CD4-positive, alpha-beta T cell (primary cell): Measurements from ENCODE around the gene NELL2. TPM values are rescaled to one million over a fixed set of nuclear protein-coding genes. Genes with fewer than 3 reads are reported as not detected.

Experiments
- ATAC-seq: fragments of 200-7000 bp; cut with Tn5 transposase; one replicate; pipeline ENCODE4 v1.10.0; 2022; ENCODE audit warnings: mild to moderate bottlenecking; ENCODE audit not compliant: poor library complexity
- CTCF ChIA-PET: fragments of 350-600 bp; sonication (Branson Sonifier 250); formaldehyde crosslinking; loops from one replicate; lab custom pipeline; 2021; ENCODE audit warnings: antibody characterized with exemption, inconsistent platforms; lab: Charles Lee
- POLR2A ChIA-PET: fragments of 350-600 bp; sonication (Branson Sonifier 250); formaldehyde crosslinking; loops from one replicate; lab custom pipeline; 2021; ENCODE audit warnings: antibody characterized with exemption, inconsistent platforms; lab: Charles Lee
- DNase-seq, 14 experiments: peaks; one replicate each; pipeline ENCODE4 v3.0.0-alpha.2; 2013 to 2020; ENCODE audit warnings: mixed read lengths in 2 of 14
- H3K27ac ChIP-seq, 2 donors: one replicate each; pipeline versions ENCODE4 v1.5.1 to v1.7.0; 2013; ENCODE audit warnings: low read length in 2 of 2, low read depth in 1 of 2, mild to moderate bottlenecking in 1 of 2
- H3K27me3 ChIP-seq, 2 experiments: 1 replicate in 1 of 2; 2 replicates in 1 of 2; pipeline versions ENCODE4 v1.6.1 to v1.7.0; 2013; ENCODE audit warnings: low read length in 2 of 2, control low read depth in 1 of 2, mild to moderate bottlenecking in 1 of 2, moderate library complexity in 1 of 2; ENCODE audit not compliant: insufficient read depth in 2 of 2, control insufficient read depth in 1 of 2
- H3K36me3 ChIP-seq: one replicate; pipeline ENCODE4 v1.6.1; 2013; ENCODE audit warnings: low read length, control low read depth; ENCODE audit not compliant: insufficient read depth
- H3K4me1 ChIP-seq: one replicate; pipeline ENCODE4 v1.6.1; 2013; ENCODE audit warnings: low read length, control low read depth; ENCODE audit not compliant: insufficient read depth
- H3K4me3 ChIP-seq: one replicate; pipeline ENCODE4 v1.5.1; 2013; ENCODE audit warnings: mild to moderate bottlenecking, low read length, moderate library complexity
- H3K9me3 ChIP-seq, 2 experiments: 1 replicate in 1 of 2; 2 replicates in 1 of 2; pipeline versions ENCODE4 v1.6.1 to v1.7.0; 2013; ENCODE audit warnings: low read length in 2 of 2, mild to moderate bottlenecking in 2 of 2, control low read depth in 1 of 2, moderate library complexity in 1 of 2; ENCODE audit not compliant: control insufficient read depth in 1 of 2, insufficient read depth in 1 of 2
- H3K27ac Mint-ChIP-seq: one replicate; pipeline ENCODE4 v1.8.0; 2020; ENCODE audit warnings: mixed read lengths
- H3K27me3 Mint-ChIP-seq: one replicate; pipeline ENCODE4 v1.8.0; 2021; ENCODE audit warnings: mixed read lengths
- H3K36me3 Mint-ChIP-seq: one replicate; pipeline ENCODE4 v1.8.0; 2021; ENCODE audit warnings: low read depth, mixed read lengths
- H3K4me1 Mint-ChIP-seq: one replicate; pipeline ENCODE4 v1.8.0; 2021; ENCODE audit warnings: low read depth, mixed read lengths
- H3K4me3 Mint-ChIP-seq: one replicate; pipeline ENCODE4 v1.8.0; 2020; ENCODE audit warnings: mild to moderate bottlenecking, mixed read lengths
- H3K9me3 Mint-ChIP-seq: one replicate; pipeline ENCODE4 v1.8.0; 2020; ENCODE audit warnings: mixed read lengths
- CTCF ChIP-seq: fragments of 200-600 bp; IDR thresholded peaks from one replicate; pipeline ENCODE4 v1.8.0; 2022; ENCODE audit warnings: antibody characterized with exemption, mild to moderate bottlenecking
- intact Hi-C, 2 experiments: fragments of 100-400 bp; cut with DNase I in 1 of 2; cut with micrococcal nuclease in 1 of 2; formaldehyde crosslinking; loops; one replicate each; pipeline versions ENCODE4 v1.15.1 to v1.9.0; 2023 to 2025; cut with DNase I, micrococcal nuclease
- total RNA-seq, 174 experiments: library from RNA in 2 of 174; stranded (reverse) in 2 of 174; gene quantifications; one replicate each; pipeline ENCODE4 v1.2.3 and lab custom pipeline; 2021 to 2026

Gene NELL2
- total RNA-seq, 2 experiments from 2014 or later = 142 to 147 TPM

GRCh38 chr12:44708218-44708617, 167.9 kb downstream of the NELL2 start:
- Histone ChIP-seq H3K9me3 (no peaks in the 10 kb centered on the region), H3K27ac (no peak overlapping the region), H3K4me3 (no peak overlapping the region), H3K36me3 (peaks cover 8% of the 10 kb centered on the region), H3K27me3 (no peaks in the 10 kb centered on the region), H3K4me1 (no peaks in the 10 kb centered on the region)
- intact Hi-C loops = no loop called here
- peaks cover 69% of the 10 kb centered on the region for H3K36me3 Mint-ChIP-seq
- ChIA-PET POLR2A (no interaction called here), CTCF (no interaction called here)
- no peak for ATAC-seq
- no peak overlapping the region for H3K4me3 Mint-ChIP-seq
- no peaks in the 10 kb centered on the region for H3K9me3 Mint-ChIP-seq
- TF ChIP-seq CTCF = no peak
- H3K27ac Mint-ChIP-seq = no peak overlapping the region
- DNase-seq = no peak
- no peaks in the 10 kb centered on the region for H3K27me3 Mint-ChIP-seq
- no peaks in the 10 kb centered on the region for H3K4me1 Mint-ChIP-seq

DNA sequence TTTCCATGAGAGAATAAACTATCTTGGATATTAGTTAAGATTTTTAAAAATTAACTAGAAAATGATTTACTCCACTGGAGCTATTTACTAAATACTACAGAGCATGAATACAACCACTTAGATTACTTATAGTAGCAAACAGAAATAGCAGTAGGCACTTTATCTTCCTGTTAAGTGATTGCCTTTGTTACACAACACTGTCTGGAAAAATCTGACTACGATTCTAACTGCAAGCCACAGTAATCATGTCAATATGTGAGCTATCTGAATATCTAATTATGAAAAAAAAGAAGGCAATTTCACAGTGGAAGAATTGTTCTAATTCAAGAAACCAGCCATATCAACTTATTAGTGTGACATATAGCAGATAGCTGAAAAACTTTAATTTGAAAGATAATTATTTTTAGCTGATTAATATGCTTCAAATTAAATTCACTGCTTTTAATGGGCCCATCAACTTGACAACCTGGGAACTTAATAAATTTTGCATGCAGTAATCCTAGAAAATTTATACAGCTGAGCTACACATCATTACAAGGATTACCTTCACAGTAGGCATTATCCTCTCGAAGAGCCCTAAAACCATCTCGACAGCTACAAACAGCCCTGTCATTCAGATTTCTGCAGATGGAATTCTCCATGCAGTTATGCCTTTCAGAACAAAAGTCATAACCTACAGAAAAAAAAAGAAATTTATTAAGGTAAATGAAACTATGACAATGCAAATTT, 172.8 kb downstream of the NELL2 start:
- H3K36me3 ChIP-seq = no peaks in the 10 kb centered on the region
- ATAC-seq (no peak), DNase-seq (no peak)
- no peaks in the 10 kb centered on the region for H3K27me3 ChIP-seq
- H3K9me3 Mint-ChIP-seq = no peaks in the 10 kb centered on the region
- H3K4me3 Mint-ChIP-seq = no peak overlapping the region
- peaks cover 67% of the 10 kb centered on the region for H3K36me3 Mint-ChIP-seq
- H3K27me3 Mint-ChIP-seq = no peaks in the 10 kb centered on the region
- intact Hi-C loops = no loop called here
- no peaks in the 10 kb centered on the region for H3K4me1 ChIP-seq
- H3K9me3 ChIP-seq = no peaks in the 10 kb centered on the region
- no peaks in the 10 kb centered on the region for H3K4me1 Mint-ChIP-seq
- POLR2A ChIA-PET = no interaction called here
- TF ChIP-seq CTCF = no peak
- no peak overlapping the region for H3K27ac ChIP-seq
- CTCF ChIA-PET = interaction anchor here (0.9 kb wide), 2 partner anchors 9 to 238 kb away, joined by 3 read pairs; no protein-coding TSS in a partner anchor
- H3K4me3 ChIP-seq = no peak overlapping the region
- H3K27ac Mint-ChIP-seq = no peak overlapping the region

GRCh38 chr12:44697511-44697910, 178.6 kb downstream of the NELL2 start:
- no peak overlapping the region for H3K4me3 ChIP-seq
- no peak overlapping the region for H3K4me3 Mint-ChIP-seq
- H3K27me3 Mint-ChIP-seq = no peaks in the 10 kb centered on the region
- ChIA-PET POLR2A (no interaction called here), CTCF (no interaction called here)
- no peak overlapping the region for H3K27ac Mint-ChIP-seq
- H3K9me3 ChIP-seq = no peaks in the 10 kb centered on the region
- intact Hi-C loops = no loop called here
- DNase-seq = no peak
- H3K27me3 ChIP-seq = no peaks in the 10 kb centered on the region
- TF ChIP-seq CTCF = no peak
- H3K9me3 Mint-ChIP-seq = no peaks in the 10 kb centered on the region
- H3K36me3 ChIP-seq = peaks cover 4% of the 10 kb centered on the region
- peaks cover 61% of the 10 kb centered on the region for H3K36me3 Mint-ChIP-seq
- no peak for ATAC-seq
- no peaks in the 10 kb centered on the region for H3K4me1 Mint-ChIP-seq
- no peak overlapping the region for H3K27ac ChIP-seq
- H3K4me1 ChIP-seq = no peaks in the 10 kb centered on the region
